SKM-1 (cell line): ENCODE measurements around the gene TC2N.
"Not testable (repeated sequence)": the region's sequence is repeated elsewhere in the genome, so short reads cannot be mapped to it uniquely, and the experiment has no call there.

ENCODE experiments used
- DNase-seq: peaks from one replicate; lab custom pipeline; 2025; ENCODE audit not compliant: unreplicated experiment; lab: John Stamatoyannopoulos, UW

Gene TC2N

DNA sequence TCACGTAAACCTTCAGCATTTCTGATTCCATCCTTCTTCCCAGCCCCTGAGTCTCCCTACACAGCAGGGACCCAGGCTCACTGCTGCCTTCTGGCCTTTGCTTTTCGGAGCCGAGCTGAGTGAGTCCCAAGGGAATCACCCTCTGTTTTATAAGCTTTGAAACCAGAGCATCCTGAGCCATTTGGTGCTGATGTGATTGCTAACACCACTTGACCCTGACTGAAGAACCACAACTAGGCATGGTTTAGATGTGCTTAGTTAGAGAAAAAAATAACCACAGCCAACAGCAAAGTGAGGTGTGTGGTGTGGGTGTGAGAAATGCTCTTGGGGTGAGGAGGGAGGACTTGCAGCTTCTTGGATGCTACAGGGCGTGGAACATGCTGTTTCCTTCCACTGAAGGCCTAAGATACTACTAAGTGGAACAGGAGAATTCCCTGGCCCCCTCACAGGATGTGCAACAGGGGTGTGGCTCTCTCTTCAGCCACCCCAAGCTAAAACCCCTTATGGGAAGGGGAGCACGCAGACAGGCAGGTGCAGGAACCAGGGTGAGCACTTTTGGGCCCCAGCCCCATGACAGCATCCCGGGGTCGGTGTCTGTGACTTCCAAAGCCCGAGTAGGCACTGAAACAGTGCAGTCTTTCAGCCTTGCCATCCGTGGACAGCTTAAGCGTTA, at the start of gene TC2N:
TSS of gene TC2N (minus strand) at position 221 of the 673 bp plus-strand sequence. CDS start 53,767 bp downstream, outside the sequence.
- DNase-seq = no peak

DNA sequence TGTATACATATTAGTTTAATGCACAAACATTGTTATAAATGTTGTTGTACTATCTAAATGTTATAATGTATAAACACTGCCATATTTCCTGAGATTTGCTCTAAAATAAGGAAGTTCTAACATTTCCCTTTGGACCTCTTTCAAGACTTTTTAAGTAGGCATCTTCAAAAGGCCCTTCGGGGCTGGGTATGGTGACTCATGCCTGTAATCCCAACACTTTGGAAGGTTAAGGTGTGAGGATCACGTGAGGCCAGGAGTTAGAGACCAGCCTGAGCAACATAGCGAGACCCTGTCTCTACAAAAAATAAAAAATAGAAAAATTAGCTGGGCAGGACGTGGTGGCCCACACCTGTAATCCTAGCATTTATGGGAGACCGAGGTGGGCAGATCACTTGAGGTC, 44.7 kb upstream of the TC2N start:
- DNase-seq = no peak

DNA sequence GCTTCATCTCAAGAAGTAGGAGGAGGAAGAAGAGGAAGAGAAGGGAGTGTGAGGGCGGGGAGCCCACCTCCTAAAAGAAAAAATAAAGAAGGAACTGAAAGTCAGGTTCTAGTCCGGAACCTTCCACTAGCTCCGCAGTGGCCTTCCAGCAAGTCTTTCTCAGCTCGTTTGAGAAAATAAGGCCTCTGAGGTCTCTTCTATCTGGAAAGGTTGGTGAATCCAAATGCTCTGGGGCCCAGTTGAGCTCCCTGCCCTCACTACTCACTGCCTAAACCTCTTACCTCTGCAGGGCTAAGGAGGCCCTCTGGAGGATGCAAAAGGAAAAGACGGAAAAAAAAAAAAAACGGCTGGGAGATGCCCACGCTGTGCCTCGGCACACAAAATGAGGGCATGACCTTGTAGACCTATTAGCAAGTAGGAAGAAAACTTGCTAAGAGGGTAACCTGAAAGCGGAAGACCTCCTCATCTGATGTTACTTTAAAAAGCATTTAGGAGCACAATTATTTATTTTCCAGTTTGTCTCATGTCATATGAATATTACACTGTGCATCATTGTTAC, 44.2 kb upstream of the TC2N start:
- peak; percentile 24 for DNase-seq

DNA sequence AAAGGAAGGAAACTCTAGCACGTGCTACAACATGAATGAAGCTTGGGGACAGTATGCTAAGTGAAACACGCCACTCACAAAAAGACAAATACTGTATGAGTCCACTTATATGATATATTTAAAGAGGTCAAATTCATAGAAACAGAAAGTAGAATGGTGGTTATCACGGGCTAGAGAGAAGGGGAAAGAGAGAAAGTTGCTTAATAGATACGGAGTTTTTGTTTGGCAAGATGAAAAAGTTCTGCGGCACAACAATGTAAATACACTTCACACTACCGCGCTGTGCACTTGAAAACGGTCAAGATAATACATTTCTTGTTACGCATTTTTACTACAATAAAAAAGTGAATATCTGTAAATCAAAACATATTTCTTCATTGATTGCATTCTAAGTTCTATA, 42.9 kb upstream of the TC2N start:
- DNase-seq = no peak

DNA sequence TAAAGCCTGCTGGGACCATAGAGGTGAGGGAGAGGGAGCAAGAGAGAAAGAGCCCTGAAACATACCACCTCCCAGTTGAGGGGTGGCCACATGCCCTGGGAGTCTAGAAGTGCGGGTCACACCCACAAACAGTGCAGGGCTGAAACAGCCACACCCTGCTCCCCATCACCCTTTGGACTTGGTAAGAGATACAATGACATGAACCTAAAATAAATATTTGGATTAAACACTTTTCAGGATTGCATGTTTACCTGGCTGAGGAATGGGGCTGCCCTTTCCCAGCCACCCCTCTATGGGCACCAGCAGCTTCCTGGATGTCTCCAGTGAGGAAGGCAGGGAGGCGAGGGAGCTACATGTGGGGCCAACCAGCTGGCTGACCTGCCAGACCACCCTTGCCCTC, 39.0 kb upstream of the TC2N start:
- DNase-seq = no peak

DNA sequence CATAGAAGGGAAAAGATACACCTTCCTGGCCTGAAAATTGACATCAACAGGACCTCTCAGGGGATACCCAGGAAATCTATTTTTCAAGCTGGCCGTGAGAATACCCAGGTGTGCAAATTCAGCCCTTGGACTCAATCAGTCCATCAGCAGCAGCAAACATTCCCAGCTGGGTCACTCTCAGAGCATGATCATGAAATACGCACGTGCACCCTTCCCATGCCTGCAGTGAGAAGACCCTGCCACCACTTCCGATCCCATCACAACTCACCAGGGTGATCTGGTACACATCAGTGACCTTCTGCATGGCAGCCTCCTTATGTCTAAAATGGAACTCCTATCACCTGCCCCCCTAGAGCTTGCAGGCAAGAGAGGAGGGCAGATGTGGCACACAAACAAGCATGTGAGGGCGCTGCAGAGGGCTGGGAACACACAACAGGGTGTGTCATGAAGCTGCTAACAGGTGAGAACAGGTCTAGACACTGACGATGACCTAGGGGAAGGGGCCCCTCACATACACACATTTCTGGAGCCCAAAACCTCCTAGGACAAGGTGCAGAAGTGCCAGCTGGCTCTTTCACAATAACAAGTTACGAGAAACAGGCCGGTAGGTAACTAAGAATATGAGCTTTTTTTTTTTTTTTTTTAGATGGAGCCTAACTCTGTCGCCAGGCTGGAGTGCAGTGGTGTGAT, 37.8 kb upstream of the TC2N start:
- DNase-seq = no peak

DNA sequence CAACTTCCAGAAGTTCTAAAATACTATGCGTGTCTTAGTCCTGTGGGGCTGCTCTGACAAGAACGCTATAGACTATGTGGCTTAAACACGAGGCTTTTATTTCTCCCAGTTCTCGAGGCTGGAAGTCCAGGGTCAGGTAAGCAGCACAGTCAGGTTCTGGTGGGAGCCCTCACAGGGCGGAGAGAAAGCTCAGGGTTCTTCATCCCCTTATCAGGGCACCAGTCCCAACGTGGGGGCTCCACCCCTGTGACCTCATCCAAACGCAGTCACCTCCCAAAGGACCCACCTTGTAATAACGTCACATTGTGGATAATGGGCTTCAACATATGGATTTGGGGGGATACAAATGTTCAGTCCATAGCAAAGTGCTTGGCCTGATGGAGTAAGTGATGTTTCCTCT, 37.1 kb upstream of the TC2N start:
- DNase-seq = no peak

DNA sequence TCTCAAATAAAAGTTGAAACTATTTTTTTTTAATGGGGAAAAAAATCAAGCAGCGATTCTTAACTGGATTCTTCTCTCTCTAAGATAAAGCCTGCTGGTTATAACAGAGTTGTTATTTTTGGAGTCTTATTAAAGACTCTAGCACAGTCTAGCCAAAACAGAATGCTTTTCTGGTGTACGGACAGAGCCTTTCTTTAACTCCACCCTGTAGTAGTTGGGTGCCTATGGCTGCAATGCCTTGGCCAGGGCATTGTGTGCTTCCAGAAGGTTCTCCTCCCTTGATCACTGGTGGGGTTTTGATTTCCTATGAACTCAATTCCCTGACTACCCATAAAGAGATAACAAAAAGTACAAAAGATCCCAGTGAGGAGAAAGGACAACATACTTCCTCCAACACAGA, 35.7 kb upstream of the TC2N start:
- DNase-seq = no peak

DNA sequence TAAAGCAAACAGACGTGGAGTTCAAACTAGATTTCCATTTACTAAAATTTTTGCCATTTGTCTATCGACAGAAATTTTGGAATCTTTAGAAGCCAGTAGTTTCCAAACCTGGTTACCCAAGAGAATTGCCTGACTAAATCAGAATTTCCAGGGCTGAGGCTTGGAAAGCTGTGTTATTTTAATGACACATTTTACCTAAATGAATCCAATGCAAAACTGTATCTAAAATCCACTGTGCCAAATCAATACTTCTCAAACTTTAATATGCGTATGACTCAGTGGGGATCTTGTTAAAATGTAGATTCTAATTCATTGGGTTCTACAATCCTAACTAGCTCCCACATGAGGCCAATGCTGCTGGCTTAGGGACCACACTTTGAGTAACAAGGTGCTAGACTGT, 35.0 kb upstream of the TC2N start:
- no peak for DNase-seq

DNA sequence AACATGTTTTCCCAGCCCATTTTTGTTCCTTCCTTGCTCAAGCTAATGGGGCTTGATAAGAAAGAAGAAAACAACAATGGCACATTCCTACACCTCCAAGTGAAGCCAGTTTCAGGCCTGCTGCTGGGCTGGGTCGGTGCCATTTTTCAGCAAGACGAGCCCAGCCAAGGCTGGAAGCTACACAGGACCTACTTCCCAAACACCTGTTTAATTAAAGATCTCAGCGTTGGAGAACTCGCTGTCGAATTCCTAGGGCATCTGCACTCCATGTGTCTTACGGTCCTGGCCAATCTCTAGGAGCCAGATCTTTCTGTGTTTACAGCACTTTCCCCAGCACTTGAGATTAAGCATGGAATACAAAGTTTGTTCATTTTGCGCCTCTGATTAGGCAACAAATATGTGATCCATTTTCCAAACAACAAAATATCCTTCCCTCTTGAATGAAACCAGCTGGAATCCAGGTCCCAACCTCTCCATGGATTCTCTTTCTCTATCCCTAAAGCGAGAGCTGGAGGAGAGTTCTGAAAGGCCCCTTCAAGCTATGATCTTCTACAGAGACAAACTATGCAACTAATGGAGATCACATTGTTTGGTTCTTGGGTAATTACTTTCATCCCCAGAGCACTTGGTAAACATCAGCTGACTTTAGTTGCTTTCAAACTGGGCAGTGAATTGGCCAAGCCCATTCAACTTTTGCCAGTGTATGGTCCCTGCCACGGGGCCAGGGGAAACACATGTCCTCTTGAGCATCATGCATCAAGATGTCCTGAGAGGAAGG, 34.3 kb upstream of the TC2N start:
- DNase-seq = no peak

DNA sequence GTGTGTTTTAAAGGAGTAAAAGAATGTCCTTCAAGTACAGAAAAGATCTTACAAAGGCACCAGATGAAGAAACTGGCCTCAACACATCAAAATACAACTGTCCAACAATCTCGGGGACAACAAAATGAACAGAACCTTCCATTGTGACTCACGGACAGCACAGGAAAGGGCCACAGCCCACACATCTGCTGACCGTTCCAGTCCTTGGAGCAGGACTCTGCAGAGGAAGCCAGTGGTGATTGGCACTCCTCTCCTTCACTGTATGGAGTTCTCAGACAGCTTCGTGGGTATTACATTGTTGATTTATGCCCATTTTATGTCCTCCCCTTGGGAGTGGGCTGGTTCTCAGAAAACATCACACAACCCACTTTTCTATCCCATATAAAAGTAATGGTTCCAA, 32.5 kb upstream of the TC2N start:
- DNase-seq = no peak

DNA sequence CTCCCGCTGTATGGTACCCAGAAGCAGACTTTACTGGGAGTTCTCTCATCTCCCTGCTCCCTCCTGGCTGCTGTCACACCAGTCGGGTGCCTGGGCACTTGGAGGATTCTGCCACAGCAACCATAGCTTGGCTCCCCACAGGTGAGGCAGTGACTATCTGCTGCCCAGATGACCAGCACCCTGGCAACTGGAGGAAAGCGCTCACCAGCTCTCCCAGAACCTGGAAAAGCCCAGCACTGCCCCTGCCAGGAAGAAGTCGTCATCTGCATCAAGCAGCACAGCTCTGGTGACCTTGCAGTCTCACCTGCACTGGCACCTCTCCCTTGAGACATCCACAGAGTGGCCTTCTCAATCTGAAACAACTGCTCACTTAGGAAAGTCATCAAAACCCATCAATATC, 31.9 kb upstream of the TC2N start:
- no peak for DNase-seq

DNA sequence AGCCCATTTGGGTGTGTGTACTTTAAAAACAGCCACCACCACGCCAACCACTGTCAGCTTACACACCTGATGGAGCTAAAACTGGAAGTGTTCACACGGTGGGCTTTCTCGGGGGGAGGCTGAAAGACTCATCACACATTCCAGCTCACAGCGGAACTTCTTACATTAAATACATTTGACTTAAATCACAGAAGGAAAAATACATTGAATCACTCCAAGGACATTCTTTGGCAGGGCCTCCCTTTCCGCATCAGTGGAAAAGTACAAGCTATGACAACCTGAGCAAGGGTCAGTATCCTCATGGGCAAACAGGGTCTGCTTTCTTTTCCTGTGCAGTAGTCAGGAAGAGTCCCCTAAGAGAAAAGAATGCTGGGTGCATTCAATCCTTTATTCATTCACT, 31.0 kb upstream of the TC2N start:
- no peak for DNase-seq

DNA sequence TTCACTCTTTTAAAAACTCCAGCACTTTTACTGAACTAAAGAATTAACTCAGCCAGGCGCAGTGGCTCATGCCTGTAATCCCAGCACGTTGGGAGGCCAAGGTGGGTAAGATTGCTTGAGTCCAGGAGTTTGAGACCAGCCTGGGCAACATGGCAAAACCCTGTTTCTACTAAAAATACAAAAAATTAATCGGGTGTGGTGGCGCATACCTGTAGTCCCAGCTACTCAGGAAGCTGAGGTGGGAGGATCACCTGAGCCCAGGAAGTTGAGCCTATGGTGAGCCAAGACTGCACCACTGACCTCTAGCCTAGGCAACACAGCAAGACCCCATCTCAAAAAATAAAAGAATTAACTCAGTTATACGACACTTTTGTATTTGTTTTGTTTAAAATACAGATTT, 30.4 kb upstream of the TC2N start:
- DNase-seq = not testable (repeated sequence)

DNA sequence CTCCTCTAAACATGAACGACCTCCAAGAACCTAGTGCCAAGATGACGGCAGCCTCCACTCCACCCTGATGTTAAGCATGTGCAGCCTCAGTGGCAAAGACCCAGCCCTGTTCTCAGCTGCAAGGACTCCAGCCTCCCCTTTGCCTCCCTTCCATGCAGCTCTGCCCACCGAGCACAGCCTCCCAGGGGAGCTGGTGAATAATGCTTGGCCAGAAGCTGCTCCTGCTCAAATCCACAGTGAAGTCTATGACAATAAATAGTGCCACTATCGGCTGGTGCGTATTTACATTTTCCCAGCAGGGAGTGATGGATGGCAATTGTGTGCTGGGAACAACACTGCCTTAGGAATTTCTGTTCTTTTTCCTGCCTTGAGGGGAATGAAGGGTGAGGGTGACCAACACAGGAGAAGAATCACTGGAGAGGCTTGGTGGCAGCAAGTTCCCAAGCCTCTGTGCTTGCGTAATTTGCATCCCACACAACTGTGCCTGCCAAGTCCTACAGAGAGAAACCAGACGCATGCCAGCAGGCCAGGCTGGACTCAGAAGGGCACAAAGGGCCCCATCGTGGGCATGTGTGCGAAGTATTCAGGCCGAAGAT, 29.9 kb upstream of the TC2N start:
- DNase-seq = no peak

DNA sequence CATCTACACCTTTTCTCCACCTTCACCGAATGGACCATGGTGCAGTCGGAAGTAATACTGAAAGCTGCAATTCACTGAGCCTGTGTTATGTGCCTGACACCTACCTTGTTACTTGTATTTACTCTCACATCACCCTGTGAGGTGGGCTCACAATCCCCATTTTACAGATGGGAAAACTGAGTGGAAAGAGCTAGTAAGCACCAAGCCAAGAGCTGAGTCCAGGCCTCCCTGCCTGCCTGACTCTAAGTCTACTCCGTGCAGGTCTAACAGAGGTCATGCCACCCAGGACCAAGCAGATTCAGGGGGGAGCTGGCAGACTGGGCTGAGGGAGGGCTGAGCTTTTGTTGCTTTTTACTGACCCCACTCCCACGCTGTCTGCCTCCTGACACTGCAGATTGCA, 29.1 kb upstream of the TC2N start:
- no peak for DNase-seq

DNA sequence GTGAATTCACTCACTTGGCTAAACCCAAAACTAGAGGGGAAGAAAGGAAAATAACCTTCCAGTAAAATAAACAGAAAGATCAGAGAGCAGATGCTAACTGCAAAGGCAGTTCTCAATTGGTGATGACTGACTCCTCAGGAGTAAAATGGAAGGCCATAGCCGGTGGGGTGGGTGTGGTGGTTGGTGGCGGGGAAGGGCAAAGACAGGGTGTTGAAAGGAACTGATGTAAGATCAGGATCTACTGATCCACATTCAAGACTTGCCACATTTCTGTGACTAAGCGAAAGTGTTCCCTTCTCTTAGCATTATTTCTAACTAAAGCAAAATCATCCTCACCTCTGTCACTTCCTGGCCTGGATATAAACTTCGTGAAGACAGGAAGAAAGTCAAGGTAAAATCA, 26.3 kb upstream of the TC2N start:
- DNase-seq = no peak

DNA sequence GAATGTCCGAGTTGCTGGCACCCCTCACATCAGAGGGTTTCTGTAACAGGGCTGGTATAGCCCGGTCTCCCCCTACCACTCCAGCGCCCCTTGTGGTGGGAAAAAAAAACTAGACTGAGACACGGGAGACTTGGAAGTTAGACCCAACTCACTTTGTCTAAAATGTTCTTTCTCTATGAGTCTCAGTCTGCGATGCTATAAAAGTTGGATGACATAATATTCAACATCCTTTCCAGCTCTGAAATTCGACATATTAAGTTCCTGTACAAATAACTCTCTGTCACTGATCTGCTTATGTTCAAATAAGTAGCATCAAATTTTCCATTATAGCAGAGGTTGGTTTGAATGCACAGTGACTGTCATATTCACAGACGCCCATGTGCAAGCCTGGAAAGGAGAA, 25.7 kb upstream of the TC2N start:
- peak; percentile 1 for DNase-seq

DNA sequence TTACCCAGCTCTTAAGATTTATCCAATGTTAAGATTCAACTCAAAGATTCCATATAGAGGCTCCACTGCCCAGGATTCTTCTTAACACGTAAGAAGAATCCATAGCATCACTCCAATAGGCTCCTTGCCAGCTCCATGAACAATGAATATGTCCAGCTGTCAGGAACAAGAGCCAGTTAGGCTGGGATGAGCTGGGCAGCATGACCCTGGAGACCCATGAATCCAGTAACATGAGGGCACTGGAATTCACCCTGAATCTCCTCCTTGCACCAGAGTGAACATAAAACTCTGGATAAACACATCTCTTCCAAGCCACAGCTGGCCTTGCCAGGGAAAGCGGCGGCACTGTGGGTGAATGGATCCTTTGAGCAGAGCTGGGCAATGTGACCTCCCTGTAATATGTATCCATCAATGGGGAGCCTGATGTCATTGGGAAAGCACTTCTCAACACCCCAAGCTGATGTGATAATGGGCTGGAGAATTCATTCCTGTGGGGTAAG, 24.4 kb upstream of the TC2N start:
- DNase-seq = no peak

DNA sequence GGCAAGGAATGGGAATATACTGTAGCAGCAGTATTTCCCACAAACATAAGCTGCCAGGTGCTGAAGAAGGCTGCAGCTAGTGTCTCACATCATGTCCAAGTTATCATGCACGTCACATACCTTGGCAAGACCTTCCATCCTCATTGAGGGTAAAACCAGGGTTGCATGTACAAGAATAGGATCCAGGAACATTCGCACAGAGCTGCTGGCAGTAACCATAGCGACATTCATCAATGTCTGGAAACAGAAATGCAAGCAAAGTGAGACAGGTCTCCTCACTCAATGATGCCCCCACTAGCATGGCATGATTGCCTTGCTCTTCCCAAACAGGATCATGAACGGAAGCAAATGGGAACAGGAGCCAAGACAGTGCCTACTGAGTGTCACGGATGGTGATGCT, 23.8 kb upstream of the TC2N start:
- no peak for DNase-seq

DNA sequence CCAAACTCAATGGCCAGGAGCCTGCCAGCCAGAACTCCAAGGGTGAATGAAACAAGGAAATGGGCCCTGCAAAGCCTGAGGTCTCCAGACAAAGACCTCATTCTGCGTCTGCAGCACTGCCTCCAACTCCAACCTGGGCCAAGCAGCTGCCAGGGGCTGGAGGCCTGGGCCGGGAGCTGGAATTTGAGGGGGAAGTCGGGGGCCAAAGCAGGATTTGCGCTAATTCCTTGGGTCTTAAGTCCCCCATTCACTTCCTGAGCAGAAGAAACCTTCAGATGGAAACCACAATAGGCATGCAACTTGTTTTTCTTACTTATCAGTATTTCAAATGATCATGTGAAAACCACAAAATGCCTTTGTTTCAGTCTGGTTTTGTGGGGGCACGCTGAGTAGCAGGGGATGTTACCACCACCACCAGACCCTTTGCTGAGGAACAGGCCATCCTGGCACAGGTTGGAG, 23.0 kb upstream of the TC2N start:
- no peak for DNase-seq
